Thyroid gland (tissue), 4 donors: Measurements from ENCODE around the gene TIAM1. TPM values are rescaled to one million over a fixed set of nuclear protein-coding genes. Genes with fewer than 3 reads are reported as not detected.

ENCODE experiments used
- DNase-seq, 2 donors: peaks; one replicate each; pipeline ENCODE4 v3.0.0-alpha.2; 2019
- H3K27ac ChIP-seq, 3 donors: fragments of 200-600 bp; sonication (generic); 1 replicate in 2 of 3; 2 replicates in 1 of 3; pipeline ENCODE4 v1.5.1; 2016 to 2019; ENCODE audit warnings: mild to moderate bottlenecking in 1 of 3, moderate library complexity in 1 of 3
- H3K27me3 ChIP-seq: fragments of 200-600 bp; sonication (generic); one replicate; pipeline ENCODE4 v1.5.1; 2019
- H3K36me3 ChIP-seq, 2 donors: fragments of 200-600 bp; sonication (generic); one replicate each; pipeline ENCODE4 v1.5.1; 2016 to 2019
- H3K4me1 ChIP-seq, 2 donors: fragments of 200-600 bp; sonication (generic); one replicate each; pipeline ENCODE4 v1.5.1; 2017 to 2019
- H3K4me3 ChIP-seq, 3 donors: fragments of 200-600 bp; sonication (generic); replicated peaks in 1 of 3; 1 replicate in 2 of 3; 2 replicates in 1 of 3; pipeline ENCODE4 v1.5.1; 2016; ENCODE audit warnings: mild to moderate bottlenecking in 1 of 3
- H3K9me3 ChIP-seq: fragments of 200-600 bp; sonication (generic); one replicate; pipeline ENCODE4 v1.5.1; 2017
- CTCF ChIP-seq, 6 experiments: fragments of 200-600 bp in 3 of 6; fragments of 450-650 bp in 3 of 6; sonication (generic) in 3 of 6; IDR thresholded peaks; one replicate each; pipeline ENCODE4 v1.5.1; 2016 to 2019; ENCODE audit warnings: antibody characterized with exemption in 6 of 6, mild to moderate bottlenecking in 2 of 6, inconsistent platforms in 1 of 6, moderate library complexity in 1 of 6
- POLR2A ChIP-seq, 2 donors: fragments of 450-650 bp; IDR thresholded peaks; one replicate each; pipeline ENCODE4 v1.6.1; 2017; ENCODE audit warnings: antibody characterized with exemption in 2 of 2, mild to moderate bottlenecking in 2 of 2, moderate library complexity in 1 of 2
- WGBS, 2 donors: methylation state at CpG; one replicate each; pipeline ENCODE4 v1.1.5; 2017; 5-methylcytosine and 5-hydroxymethylcytosine counted together
- intact Hi-C: fragments of 100-400 bp; cut with DNase I; formaldehyde crosslinking; loops from one replicate; pipeline ENCODE4 v1.15.1; 2023
- total RNA-seq, 4 donors: library from RNA; depleted of rRNA; stranded (reverse); fragments of >200 nt; gene quantifications; one replicate each; pipeline ENCODE4 v1.2.3, GENCODE V29; 2016

The TIAM1 gene
- total RNA-seq, 4 donors from 2014 or later, result 2.2 to 6.7 (median 2.4) TPM

GRCh38 chr21:31286621-31287020, 57.4 kb downstream of the TIAM1 start:
- Histone ChIP-seq H3K27me3 (no peaks in the 10 kb centered on the region), H3K9me3 (no peaks in the 10 kb centered on the region), H3K4me3 (no peak overlapping the region), H3K4me1 (peaks cover 0 to 3% of the 10 kb centered on the region in 2 donors), H3K27ac (no peak overlapping the region), H3K36me3 (no peaks in the 10 kb centered on the region)
- WGBS, 2 donors, result 97 to 100% methylated on average over 1 of the region's 1 CpG
- intact Hi-C loops, result no loop called here
- TF ChIP-seq CTCF (IDR thresholded peaks at IDR 0.05), result no peak
- TF ChIP-seq POLR2A (IDR thresholded peaks at IDR 0.05), result no peak
- no peak for DNase-seq

- TF ChIP-seq CTCF (IDR thresholded peaks at IDR 0.05) (no peak), POLR2A (IDR thresholded peaks at IDR 0.05) (no peak)
- Histone ChIP-seq H3K27ac (no peak overlapping the region), H3K4me1 (peaks cover 0 to 3% of the 10 kb centered on the region in 2 donors), H3K27me3 (no peaks in the 10 kb centered on the region), H3K36me3 (no peaks in the 10 kb centered on the region), H3K9me3 (no peaks in the 10 kb centered on the region), H3K4me3 (no peak overlapping the region)
- no peak for DNase-seq
- intact Hi-C loops, result no loop called here
- 84% methylated on average over 5 of the region's 5 CpGs for WGBS, 2 donors
These were observed 59.2 kb downstream of the TIAM1 start for GRCh38 chr21:31284797-31285397.

GRCh38 chr21:31283025-31283424, 61.0 kb downstream of the TIAM1 start:
- 83 to 91% methylated on average over 3 of the region's 3 CpGs for WGBS, 2 donors
- DNase-seq, result no peak
- TF ChIP-seq POLR2A (IDR thresholded peaks at IDR 0.05) (no peak), CTCF (IDR thresholded peaks at IDR 0.05) (no peak)
- no peaks in the 10 kb centered on the region for H3K9me3 ChIP-seq
- no peaks in the 10 kb centered on the region for H3K27me3 ChIP-seq
- peaks cover 0 to 3% of the 10 kb centered on the region in 2 donors for H3K4me1 ChIP-seq
- intact Hi-C loops, result no loop called here
- no peak overlapping the region for H3K27ac ChIP-seq
- no peaks in the 10 kb centered on the region for H3K36me3 ChIP-seq
- H3K4me3 ChIP-seq, result no peak overlapping the region

GRCh38 chr21:31282095-31282709, 61.9 kb downstream of the TIAM1 start:
- Histone ChIP-seq H3K36me3 (no peaks in the 10 kb centered on the region), H3K27ac (no peak overlapping the region), H3K4me1 (peaks cover 0 to 3% of the 10 kb centered on the region in 2 donors), H3K27me3 (no peaks in the 10 kb centered on the region), H3K9me3 (no peaks in the 10 kb centered on the region), H3K4me3 (no peak overlapping the region)
- WGBS, 2 donors, result 39 to 40% methylated on average over 9 of the region's 9 CpGs
- TF ChIP-seq POLR2A (IDR thresholded peaks at IDR 0.05) (no peak), CTCF (IDR thresholded peaks at IDR 0.05) (no peak)
- intact Hi-C loops, result no loop called here
- peak in 1 of 2 donors; percentile 37 for DNase-seq

GRCh38 chr21:31281561-31281960, 62.5 kb downstream of the TIAM1 start:
- H3K4me3 ChIP-seq, result no peak overlapping the region
- intact Hi-C loops, result no loop called here
- peaks cover 0 to 3% of the 10 kb centered on the region in 2 donors for H3K4me1 ChIP-seq
- H3K36me3 ChIP-seq, result no peaks in the 10 kb centered on the region
- H3K27me3 ChIP-seq, result no peaks in the 10 kb centered on the region
- H3K27ac ChIP-seq, result no peak overlapping the region
- WGBS, 2 donors, result 96 to 100% methylated on average over 1 of the region's 1 CpG
- no peak for DNase-seq
- no peak for TF ChIP-seq POLR2A (IDR thresholded peaks at IDR 0.05)
- TF ChIP-seq CTCF (IDR thresholded peaks at IDR 0.05), result no peak
- no peaks in the 10 kb centered on the region for H3K9me3 ChIP-seq
